Left ventricle myocardium inferior (tissue), 1 donor: ENCODE results near the gene STAT1. TPM values are rescaled to one million over a fixed set of nuclear protein-coding genes. Genes with fewer than 3 reads are reported as not detected.

Experiments
- DNase-seq: peaks from one replicate; pipeline ENCODE4 v3.0.0-alpha.2; 2020
- H3K27ac ChIP-seq: fragments of 200-600 bp; replicated peaks from 2 replicates; pipeline ENCODE4 v1.8.0; 2021
- H3K27me3 ChIP-seq: fragments of 200-600 bp; 2 replicates; pipeline ENCODE4 v1.8.0; 2021; ENCODE audit warnings: low read depth
- H3K36me3 ChIP-seq: fragments of 200-600 bp; 2 replicates; pipeline ENCODE4 v1.8.0; 2021
- H3K4me1 ChIP-seq: fragments of 200-600 bp; 2 replicates; pipeline ENCODE4 v1.8.0; 2021
- H3K4me3 ChIP-seq: fragments of 200-600 bp; 2 replicates; pipeline ENCODE4 v1.8.0; 2021; ENCODE audit warnings: mild to moderate bottlenecking, moderate library complexity
- H3K9me3 ChIP-seq: fragments of 200-600 bp; replicated peaks from 2 replicates; pipeline ENCODE4 v1.8.0; 2021
- intact Hi-C: fragments of 100-400 bp; cut with micrococcal nuclease; formaldehyde crosslinking; loops from one replicate; pipeline ENCODE4 v1.11.0; 2022
- total RNA-seq: library from RNA; stranded (reverse); fragmentation: NEBNext Ultra II Directional; extraction: Animal tissue kit (Norgen Biotek cat#: 25700); gene quantifications from one replicate; pipeline ENCODE4 v1.2.1, GENCODE V29; 2021
- TF ChIP-seq, protein P1 (sequence below): fragments of 200-600 bp; IDR thresholded peaks from 2 replicates; pipeline ENCODE4 v1.8.0; 2021; ENCODE audit warnings: antibody characterized with exemption, mild to moderate bottlenecking, borderline replicate concordance
- donor health status: DM: no; HTN: yes; CAD: no; lungs with severe emphysema.

Gene STAT1
- total RNA-seq, 1 donor from 2014 or later, result 42.2 TPM

DNA sequence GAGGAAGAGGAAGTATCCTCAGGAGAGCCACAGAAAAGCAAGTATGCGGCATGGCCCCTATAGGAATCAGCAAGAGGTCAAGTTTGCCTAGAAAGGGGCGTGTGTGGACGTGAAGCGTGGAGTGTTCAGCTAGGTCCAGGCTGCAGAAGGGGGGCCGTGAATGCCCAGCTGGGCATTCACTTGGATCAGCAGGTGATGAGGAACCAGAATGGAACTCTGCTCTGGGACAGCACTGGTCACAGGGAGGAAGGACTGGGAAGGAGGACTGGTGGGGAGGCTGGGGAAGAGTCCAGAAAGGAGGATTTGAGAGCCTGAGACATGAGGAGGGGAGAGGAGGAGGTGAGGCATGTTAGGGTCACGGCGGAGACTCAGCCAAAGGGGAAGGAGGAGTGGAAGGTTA is 19.8 kb downstream of the STAT1 start:
- Histone ChIP-seq H3K27ac (no peak overlapping the region), H3K4me3 (no peak overlapping the region), H3K27me3 (no peaks in the 10 kb centered on the region)

DNA sequence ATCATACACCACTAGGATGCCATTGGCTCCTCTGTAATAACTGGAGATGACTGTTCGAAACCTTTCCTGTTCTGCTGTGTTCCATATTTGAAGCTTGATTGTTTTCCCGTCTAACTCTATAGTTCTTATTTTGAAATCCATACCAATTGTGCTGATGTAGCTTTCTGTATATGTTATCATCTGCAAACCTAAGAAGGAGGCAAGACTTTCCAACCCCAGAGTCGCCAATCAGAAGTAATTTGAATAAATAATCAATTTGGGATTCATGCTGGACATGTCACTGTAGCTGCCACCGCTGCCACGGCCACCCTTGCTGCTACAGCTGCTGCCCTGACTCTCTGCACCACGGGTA is 20.7 kb downstream of the STAT1 start:
- Histone ChIP-seq H3K4me1 (no peaks in the 10 kb centered on the region), H3K27me3 (no peaks in the 10 kb centered on the region), H3K9me3 (no peaks in the 10 kb centered on the region), H3K36me3 (peaks cover 100% of the 10 kb centered on the region), H3K27ac (no peak overlapping the region), H3K4me3 (no peak overlapping the region)
- DNase-seq, result no peak
- intact Hi-C loops, result no loop called here
- TF ChIP-seq, protein P1, sequence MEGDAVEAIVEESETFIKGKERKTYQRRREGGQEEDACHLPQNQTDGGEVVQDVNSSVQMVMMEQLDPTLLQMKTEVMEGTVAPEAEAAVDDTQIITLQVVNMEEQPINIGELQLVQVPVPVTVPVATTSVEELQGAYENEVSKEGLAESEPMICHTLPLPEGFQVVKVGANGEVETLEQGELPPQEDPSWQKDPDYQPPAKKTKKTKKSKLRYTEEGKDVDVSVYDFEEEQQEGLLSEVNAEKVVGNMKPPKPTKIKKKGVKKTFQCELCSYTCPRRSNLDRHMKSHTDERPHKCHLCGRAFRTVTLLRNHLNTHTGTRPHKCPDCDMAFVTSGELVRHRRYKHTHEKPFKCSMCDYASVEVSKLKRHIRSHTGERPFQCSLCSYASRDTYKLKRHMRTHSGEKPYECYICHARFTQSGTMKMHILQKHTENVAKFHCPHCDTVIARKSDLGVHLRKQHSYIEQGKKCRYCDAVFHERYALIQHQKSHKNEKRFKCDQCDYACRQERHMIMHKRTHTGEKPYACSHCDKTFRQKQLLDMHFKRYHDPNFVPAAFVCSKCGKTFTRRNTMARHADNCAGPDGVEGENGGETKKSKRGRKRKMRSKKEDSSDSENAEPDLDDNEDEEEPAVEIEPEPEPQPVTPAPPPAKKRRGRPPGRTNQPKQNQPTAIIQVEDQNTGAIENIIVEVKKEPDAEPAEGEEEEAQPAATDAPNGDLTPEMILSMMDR, result no peak

More for the DNA sequence above, 19.8 kb downstream of the STAT1 start:
- no peaks in the 10 kb centered on the region for H3K9me3 ChIP-seq
- DNase-seq, result no peak
- intact Hi-C loops, result no loop called here
- H3K4me1 ChIP-seq, result no peaks in the 10 kb centered on the region
- TF ChIP-seq, protein P1, result no peak
- peaks cover 100% of the 10 kb centered on the region for H3K36me3 ChIP-seq

DNA sequence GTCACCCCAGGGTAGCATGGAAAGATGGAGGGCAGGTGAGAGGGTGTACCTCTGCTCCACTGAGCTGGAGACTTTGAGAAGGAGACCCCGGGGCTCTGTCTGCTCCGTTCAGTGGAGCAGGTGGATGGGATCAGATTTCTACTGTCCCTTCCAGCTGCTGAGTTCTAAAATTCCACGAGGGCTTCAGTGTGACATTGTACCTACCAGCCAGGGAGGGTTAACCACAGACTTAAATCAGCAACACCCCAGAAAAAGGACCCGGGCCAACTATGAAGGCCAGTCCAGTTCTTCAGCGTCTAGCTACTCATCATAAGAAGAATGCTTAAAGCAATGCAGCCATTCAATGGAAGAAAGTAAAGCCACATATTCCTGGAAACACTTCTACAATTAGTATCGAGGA is 23.8 kb downstream of the STAT1 start:
- peaks cover 13% of the 10 kb centered on the region for H3K4me1 ChIP-seq
- no peak overlapping the region for H3K4me3 ChIP-seq
- no peaks in the 10 kb centered on the region for H3K27me3 ChIP-seq
- no peak overlapping the region for H3K27ac ChIP-seq
- TF ChIP-seq, protein P1, result no peak
- H3K9me3 ChIP-seq, result no peaks in the 10 kb centered on the region
- H3K36me3 ChIP-seq, result peaks cover 100% of the 10 kb centered on the region
- intact Hi-C loops, result no loop called here
- DNase-seq, result no peak

DNA sequence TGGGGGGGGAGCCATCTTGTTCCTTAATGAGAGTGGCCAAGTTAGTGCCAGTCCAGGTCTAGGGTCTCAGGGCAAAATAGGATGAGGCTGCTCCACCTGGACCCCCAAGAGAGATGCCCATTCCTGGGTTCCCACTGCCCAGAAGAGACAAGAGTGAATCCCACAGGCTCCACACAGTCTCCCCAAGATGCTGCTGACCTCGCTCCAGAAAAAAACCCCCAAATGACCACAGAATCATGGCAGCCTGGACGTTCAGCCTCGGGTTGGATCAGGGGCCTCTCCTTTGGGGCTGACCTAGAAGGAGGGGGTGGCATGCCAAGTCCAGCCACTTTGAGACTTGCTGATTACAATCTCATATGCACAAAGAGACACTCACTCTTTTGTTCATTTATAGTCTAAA is 25.1 kb downstream of the STAT1 start:
- DNase-seq, result no peak
- Histone ChIP-seq H3K27me3 (no peaks in the 10 kb centered on the region), H3K4me3 (no peak overlapping the region), H3K9me3 (no peaks in the 10 kb centered on the region), H3K27ac (no peak overlapping the region), H3K4me1 (peaks cover 15% of the 10 kb centered on the region), H3K36me3 (peaks cover 100% of the 10 kb centered on the region)
- TF ChIP-seq, protein P1, result no peak
- intact Hi-C loops, result no loop called here

DNA sequence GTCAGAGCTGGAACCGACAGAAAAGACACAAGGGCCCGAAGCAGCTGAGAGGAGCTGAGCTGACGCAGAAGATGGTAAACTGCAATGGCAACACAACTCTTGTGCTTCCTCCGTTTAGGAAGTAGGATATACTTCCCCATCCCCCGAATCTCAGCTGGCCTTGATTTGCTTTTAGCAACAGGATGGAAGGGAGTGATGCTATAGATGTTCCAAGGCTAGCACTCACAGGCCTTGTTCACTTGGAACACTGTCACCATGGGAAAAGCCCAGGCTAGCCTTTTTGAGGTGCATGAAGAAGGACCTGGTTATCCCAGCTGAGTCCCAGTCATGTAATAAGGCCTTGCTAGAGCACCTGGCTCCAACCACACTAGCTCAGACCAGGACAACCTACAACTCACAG is 26.0 kb downstream of the STAT1 start:
- intact Hi-C loops, result no loop called here
- H3K4me3 ChIP-seq, result no peak overlapping the region
- no peak overlapping the region for H3K27ac ChIP-seq
- no peaks in the 10 kb centered on the region for H3K9me3 ChIP-seq
- H3K36me3 ChIP-seq, result peaks cover 100% of the 10 kb centered on the region
- H3K4me1 ChIP-seq, result peaks cover 15% of the 10 kb centered on the region
- no peak for DNase-seq
- H3K27me3 ChIP-seq, result no peaks in the 10 kb centered on the region
- TF ChIP-seq, protein P1, result no peak

DNA sequence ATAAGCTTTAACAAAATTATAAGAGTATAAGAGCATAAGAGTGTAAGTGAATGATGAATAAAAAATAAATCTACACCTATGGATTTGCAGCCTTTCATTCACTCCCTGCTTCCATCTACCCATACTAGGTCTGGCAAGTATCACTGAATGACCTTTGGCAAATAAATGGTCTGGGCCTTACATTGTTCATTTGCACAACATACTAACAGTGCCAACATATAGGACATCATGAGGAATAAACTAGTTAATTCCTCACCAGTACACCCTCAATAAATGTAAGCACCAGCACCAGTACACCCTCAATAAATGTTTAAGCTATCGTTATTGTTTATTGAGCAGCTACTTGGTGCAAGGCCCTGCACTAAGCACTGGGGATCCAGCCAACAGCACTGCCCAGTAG is 26.9 kb downstream of the STAT1 start:
- Histone ChIP-seq H3K4me3 (no peak overlapping the region), H3K27me3 (no peaks in the 10 kb centered on the region), H3K36me3 (peaks cover 100% of the 10 kb centered on the region), H3K4me1 (peaks cover 15% of the 10 kb centered on the region), H3K27ac (no peak overlapping the region), H3K9me3 (no peaks in the 10 kb centered on the region)
- no peak for DNase-seq
- intact Hi-C loops, result no loop called here
- TF ChIP-seq, protein P1, result no peak
